ENCODE measurements around the gene EEF2K.
"Not testable (repeated sequence)": the region's sequence is repeated elsewhere in the genome, so short reads cannot be mapped to it uniquely, and the experiment has no call there.

EEF2K gene

GRCh38 chr16:22190081-22190775 lies 15.8 kb upstream of the EEF2K start:
- peak; percentile 93 for DNase-seq (ENCODE audit: low read depth)

- peak; percentile 100 for DNase-seq (ENCODE audit: low read depth)
These were observed 15.1 kb upstream of the EEF2K start for GRCh38 chr16:22190776-22191531.

- DNase-seq (ENCODE audit: low read depth): no peak
These were observed 14.4 kb upstream of the EEF2K start for GRCh38 chr16:22191532-22192260.

GRCh38 chr16:22192261-22193062 lies 13.6 kb upstream of the EEF2K start:
- peak; percentile 75 for DNase-seq (ENCODE audit: low read depth)

- no peak for DNase-seq (ENCODE audit: low read depth)
These were observed 13.0 kb upstream of the EEF2K start for GRCh38 chr16:22193063-22193411.

GRCh38 chr16:22194707-22195444 lies 11.2 kb upstream of the EEF2K start:
- no peak for DNase-seq (ENCODE audit: low read depth)

- no peak for DNase-seq (ENCODE audit: low read depth)
These were observed 10.7 kb upstream of the EEF2K start for GRCh38 chr16:22195445-22195694.

- DNase-seq (ENCODE audit: low read depth): peak; percentile 80
These were observed 10.2 kb upstream of the EEF2K start for GRCh38 chr16:22195695-22196558.

GRCh38 chr16:22196559-22197168 lies 9.4 kb upstream of the EEF2K start:
- DNase-seq (ENCODE audit: low read depth): not testable (repeated sequence)

- DNase-seq (ENCODE audit: low read depth): no peak
These were observed 7.4 kb upstream of the EEF2K start for GRCh38 chr16:22198547-22199293.

- DNase-seq (ENCODE audit: low read depth): no peak
These were observed 3.8 kb upstream of the EEF2K start for GRCh38 chr16:22202261-22202637.

GRCh38 chr16:22203091-22203490 lies 3.0 kb upstream of the EEF2K start:
- DNase-seq (ENCODE audit: low read depth): no peak

- no peak for DNase-seq (ENCODE audit: low read depth)
These were observed 1.9 kb upstream of the EEF2K start for GRCh38 chr16:22204091-22204655.

- DNase-seq (ENCODE audit: low read depth): no peak
These were observed 483 bp upstream of the EEF2K start for GRCh38 chr16:22205577-22206012.

- DNase-seq (ENCODE audit: low read depth): no peak
These were observed 1.0 kb downstream of the EEF2K start for GRCh38 chr16:22206842-22207714.

- DNase-seq (ENCODE audit: low read depth): no peak
These were observed 1.8 kb downstream of the EEF2K start for GRCh38 chr16:22207715-22208360.

GRCh38 chr16:22210285-22210684 lies 4.2 kb downstream of the EEF2K start:
- DNase-seq (ENCODE audit: low read depth): no peak

- DNase-seq (ENCODE audit: low read depth): no peak
These were observed 4.8 kb downstream of the EEF2K start for GRCh38 chr16:22210854-22211253.

All from T follicular helper cell (primary cell).